HG03439 (cell line): ENCODE measurements around the gene ASPHD1.
"Not testable (repeated sequence)": the region's sequence is repeated elsewhere in the genome, so short reads cannot be mapped to it uniquely, and the experiment has no call there.

Experiments used
- ATAC-seq: cut with Tn5 transposase; IDR thresholded peaks from one replicate; pipeline ENCODE4 v1.9.1; 2021; ENCODE audit warnings: mild to moderate bottlenecking, moderate library complexity; ENCODE audit not compliant: unreplicated experiment

ASPHD1 gene, protein sequence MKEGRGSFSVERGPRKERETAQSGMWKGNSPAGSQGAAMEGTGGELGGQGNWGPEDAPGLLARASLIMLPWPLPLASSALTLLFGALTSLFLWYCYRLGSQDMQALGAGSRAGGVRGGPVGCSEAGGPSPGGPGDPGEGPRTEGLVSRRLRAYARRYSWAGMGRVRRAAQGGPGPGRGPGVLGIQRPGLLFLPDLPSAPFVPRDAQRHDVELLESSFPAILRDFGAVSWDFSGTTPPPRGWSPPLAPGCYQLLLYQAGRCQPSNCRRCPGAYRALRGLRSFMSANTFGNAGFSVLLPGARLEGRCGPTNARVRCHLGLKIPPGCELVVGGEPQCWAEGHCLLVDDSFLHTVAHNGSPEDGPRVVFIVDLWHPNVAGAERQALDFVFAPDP

DNA sequence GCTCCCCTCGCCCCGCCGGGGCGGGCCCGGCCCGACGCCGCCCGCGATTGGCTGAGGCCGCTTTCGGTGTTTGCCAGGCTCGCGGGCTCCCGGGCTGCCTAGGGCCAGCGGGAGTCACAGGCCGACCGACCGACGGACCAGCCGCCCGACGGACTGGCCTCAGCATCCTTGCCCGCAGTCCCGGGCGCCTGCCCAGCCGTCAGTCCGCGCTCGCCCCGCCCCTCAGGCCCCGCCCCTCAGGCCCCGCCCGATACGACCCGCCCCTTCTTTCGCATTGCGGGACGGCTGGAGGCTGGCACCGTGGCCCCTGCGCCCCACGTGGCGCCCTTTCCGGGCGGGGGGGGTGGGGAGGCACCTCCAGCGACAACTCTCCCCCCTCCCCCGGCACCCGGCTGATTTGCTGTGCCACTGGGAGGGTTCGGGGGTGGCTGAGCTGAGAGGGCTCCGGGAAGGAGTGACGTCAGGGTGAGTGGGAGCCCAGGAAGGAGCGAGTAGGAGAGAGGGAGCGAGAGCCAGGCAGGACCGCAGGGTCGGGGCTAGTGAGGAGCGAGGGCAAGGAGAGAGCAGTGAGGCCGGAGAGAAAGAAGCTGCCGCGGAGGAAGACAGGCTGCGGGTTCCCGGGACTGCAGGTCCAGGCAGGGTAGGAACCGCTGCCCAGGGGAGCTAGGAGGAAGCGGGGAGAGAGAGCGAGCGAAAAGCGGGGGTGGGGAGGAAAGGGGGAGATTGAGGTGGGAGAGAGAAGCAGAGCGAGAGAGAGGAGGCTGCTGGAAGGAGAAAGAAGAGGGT is at the start of gene ASPHD1:
TSS of gene ASPHD1 (plus strand) at position 387 of the 786 bp plus-strand sequence. CDS start 484 bp downstream, outside the sequence.
- ATAC-seq, result peak; percentile 73

DNA sequence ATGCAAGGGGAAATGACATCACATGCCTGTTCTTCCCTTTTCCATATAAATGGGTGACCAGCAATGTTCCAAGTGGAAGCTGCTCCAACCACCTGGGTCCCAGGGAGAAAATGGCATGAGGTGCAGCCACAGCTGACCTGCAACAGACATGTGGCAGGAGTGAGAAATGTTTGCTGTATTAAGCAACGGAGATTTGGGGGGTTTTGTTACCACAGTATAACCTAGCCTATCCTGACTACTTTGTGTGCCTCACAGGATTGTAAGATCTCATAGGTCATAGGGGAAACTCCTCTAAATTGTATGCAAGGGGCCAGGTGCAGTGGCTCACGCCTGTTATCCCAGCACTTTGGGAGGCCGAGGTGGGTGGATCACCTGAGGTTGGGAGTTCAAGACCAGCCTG is 49.3 kb upstream of the ASPHD1 start:
- no peak for ATAC-seq

DNA sequence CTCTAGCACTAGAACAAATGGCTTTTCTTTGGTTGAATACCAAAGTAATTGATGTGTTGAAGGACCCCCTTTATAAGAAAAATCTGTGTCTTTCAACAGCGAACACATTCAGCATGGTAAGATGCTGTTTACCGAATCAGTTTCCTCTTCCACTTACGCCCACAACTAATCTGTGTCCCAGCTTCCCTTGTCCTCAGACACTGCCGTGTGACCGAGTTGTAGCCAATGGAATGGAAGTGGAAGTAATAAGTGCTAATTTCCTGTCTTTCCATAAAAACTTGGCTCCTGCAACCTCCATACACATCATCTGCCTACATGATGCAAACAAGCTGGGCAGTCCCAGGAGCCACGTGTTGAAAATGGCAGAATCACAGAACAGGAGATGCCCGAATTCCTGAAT is 47.6 kb upstream of the ASPHD1 start:
- no peak for ATAC-seq

DNA sequence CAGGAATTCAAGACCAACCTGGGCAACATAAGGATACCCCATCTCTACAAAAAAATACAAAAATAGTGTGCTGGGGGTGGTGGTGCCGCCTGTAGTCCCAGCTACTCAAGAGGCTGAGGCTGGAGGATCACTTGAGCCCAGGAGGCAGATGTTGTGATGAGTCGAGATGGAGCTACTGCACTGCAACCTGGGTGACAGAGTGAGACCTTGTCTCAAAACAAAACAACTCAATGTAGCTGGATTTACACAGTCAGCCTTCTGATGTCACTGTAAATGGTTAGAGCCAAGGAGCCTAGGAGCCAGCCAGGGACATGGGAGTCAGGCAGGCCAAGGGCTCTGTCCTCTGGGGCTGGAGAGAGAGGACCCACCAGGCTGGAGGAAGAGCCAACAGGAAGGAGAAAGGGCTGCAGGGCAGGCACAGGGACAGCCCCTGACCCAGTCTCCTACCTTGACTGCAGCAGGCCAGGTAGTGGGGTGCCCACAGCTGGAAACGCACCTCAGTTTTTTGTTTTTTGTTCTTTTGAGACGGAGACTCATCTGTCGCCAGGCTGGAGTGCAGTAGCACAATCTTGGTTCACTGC is 45.7 kb upstream of the ASPHD1 start:
- no peak for ATAC-seq

DNA sequence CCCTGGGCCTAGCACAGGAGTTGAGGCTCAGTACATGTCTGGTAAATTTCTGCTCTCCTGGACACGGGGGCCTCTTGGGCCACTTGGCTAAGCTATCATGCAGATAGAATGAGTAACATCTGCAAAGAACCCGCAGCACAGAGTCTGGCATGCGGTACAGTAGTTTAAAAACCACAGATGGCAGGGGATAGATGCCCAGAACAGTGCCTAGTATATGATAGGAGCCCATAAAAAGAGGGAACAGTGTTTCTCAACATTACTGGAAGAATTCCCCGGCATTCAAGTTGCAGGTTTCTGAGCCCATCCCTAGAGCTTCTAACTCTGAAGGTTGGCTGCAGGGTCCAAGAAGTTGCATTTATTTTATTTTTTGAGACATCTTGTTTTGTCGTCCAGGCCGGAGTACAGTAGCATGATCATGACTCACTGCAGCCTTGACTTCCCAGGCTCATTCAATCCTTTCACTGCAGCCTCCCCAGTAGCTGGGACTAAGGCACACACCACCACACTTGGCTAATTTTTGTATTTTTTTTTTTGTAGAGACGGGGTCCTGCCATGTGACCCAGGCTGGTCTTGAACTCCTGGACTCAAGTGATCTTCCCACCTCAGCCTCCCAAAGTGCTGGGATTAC is 43.0 kb upstream of the ASPHD1 start:
- ATAC-seq, result no peak

DNA sequence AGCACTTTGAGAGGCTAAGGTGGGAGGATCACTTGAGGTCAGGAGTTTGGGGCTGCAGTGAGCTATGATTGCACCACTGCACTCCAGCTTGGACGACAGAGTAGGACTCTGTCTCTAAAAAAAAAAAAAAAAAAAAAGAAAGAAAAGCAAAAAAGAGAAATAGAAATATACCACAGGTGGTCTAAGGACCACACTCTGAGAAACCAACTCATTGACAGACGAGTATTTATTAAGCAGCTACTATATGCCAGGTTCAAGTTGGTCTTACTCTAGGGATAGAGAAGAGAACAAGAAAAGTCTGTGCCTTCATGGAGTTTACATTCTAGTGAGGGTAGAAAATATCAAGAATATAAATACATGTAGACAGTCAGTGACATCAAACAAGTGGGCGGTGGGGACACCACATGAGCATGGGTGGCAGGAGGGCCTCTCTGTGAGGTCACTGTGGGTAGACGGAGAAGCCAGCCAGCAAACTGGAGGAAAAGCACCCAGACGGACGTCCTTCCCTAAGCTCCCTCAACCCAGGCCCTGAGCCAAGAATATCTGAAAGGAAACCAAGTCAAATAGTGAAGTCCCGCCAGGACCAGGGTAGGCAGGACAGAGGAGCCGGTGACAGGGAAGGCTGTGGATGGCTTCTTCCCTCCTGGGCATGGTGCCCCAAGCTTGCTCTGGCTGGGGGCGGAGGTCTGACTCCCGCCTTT is 42.0 kb upstream of the ASPHD1 start:
- no peak for ATAC-seq

DNA sequence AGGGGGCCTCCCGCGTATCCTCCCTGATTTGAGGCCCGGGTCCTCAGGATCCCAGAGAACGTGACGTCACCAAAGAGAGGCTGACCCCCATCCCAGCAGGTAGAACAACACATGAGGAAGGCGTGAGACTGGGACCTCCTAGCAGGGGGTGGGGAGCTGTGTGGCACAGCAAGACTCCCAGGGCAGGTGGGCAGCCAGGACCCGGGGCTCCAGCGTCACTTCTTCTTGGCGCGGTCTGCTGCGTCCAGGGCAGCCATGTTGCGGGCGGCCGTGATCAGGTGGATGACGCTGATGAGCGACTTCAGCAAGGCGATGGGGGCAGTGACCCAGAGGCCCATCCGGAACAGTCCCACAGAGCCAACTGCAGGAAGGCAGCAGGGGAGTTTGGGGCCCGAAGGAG is 41.3 kb upstream of the ASPHD1 start:
- ATAC-seq, result no peak

DNA sequence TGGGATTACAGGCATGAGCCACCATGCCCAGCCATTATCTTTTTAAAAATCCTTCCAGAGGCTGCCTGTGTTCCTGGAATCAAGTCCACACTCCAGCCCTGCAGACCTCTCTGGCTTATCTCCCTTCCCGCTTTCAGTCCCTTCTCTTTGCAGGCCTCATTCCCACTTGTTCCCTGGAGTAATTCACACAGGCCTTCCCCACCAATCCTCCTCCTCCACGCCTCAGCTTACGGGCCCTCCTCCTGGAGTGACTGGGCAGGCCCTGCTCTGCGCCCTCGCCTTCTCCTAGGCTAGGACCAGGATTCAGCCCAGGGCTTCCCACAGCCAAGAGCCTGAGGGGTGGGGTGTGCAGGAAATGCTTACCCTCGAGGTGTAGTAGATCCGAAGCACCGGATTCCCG is 40.1 kb upstream of the ASPHD1 start:
- no peak for ATAC-seq

DNA sequence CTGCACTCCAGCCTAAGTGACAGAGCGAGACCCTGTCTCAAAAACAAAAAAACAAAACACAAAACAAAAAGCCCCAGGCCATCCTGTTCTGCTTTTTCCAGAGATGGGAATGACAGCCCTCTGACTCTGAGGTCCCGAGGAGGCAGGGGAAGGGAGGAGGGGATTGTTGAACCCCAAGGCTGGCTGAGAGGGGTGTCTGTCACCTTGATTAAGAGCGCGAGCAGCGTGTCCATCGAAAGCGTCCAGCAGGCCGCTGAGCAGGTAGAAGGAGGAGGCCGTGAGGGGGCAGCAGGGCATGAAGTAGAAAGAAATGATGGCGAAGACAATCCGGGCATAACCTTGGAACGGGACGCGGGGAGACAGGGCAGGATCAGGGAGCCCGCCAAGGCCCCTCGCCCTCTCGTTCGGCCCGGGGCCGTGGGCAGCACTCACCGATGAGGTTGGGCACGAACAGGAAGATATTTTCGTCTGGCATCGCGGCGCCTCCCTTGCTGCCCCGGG is 37.9 kb upstream of the ASPHD1 start:
- ATAC-seq, result no peak

DNA sequence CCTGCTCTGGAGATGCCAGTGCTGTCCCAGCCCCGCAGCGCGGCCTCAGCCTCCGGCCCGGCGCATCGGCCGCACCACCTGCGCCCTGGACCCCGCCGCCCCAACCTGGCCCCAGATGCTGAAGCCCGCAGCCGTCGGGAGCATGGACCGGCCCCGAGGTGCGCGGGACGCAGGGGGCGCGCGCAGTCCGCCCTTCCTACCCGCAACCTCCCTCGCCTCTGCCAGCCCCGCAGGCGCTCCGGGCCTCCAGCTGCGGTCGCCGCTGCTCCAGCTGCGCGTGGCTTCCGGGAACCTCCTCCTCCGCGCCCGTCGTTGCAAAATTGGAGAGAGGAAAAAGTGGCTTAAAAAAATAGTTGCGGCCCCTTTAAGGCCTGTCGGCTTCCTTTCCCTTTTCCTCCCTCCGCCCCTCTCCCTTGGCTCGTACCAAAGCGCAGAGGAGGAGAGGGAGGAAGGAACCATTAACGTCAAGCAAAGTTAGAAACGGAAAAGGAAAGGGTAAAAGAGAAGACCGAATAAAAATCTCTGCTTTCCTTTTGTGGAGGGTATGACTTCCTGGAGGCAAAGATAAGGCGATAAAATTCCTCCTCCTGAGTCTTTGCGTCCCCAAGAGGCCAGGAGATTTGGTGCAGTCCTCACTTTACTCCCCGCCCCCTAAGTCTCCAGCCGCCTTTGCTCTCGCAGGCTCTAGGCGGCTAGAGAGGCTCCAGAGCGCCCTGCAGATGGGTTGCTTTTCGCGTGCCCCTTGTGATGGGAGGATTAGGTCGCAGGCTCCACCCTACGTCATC is 37.2 kb upstream of the ASPHD1 start, which contains the start of gene CDIPT:
TSS of gene CDIPT (minus strand) at position 343 of the 785 bp plus-strand sequence. CDS start 369 bp downstream, outside the sequence.
- ATAC-seq, result peak; percentile 90

DNA sequence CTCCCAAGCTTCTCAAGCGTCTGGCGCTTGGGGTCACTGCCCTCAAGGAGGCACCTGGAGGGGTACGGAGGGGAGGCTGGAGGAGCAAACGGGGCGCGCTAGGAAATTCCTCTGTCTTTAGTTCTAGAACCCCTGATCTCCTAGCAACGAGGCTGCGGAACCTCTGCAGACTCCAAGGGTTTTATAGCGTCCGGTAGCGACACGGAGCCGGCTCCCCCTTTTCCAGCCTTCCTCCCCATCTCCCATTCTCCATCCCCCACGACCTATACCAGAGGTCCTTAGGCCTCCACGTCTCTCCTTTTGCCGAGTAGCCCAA is 36.7 kb upstream of the ASPHD1 start:
- no peak for ATAC-seq

DNA sequence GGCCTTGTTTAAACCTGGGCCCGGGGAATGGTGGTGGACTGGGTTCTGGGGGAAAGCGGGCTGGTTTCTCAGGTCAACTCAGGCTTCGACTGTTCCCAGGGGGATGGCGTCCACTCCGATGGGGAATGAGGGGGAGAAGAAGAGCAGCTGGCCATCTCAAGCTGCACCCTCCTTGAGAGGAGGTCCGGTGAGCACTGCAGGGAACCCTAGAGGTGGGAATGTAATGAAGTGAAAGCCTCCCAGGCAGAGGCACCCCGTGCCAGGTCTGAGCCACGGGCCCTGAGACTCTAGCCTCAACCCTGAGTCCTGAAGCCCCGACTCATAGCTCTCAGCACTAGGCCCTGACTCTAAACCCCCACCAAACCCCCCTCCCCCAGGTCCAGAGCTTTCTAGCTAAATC is 36.1 kb upstream of the ASPHD1 start:
- no peak for ATAC-seq

DNA sequence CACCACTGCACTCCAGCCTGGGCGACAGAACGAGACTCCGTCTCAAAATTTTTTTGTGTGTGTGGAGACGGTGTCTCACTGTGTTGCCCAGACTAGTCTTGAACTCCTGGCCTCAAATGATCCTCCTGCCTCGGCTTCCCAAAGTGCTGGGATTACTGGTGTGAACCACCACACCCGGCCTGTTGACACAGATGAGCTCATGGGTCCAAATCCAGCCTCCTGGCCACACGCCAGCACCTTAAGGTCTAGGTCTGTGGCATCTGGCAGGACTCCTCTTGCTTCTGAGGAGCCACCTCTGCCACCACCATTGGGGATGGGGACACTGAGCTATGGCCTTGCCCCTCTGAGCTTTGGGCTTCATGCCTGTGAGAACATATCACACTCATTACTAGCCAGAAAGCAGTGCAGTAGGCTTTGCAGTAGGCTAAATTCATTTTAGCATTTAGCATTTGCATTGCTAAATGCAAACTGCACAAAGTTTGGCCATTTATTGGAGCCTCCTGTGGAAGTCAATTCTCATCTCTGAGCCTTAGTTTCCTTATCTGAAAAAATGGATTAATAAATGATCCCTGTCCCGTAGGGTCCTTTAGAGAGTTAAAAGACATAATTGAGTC is 31.8 kb upstream of the ASPHD1 start:
- no peak for ATAC-seq

DNA sequence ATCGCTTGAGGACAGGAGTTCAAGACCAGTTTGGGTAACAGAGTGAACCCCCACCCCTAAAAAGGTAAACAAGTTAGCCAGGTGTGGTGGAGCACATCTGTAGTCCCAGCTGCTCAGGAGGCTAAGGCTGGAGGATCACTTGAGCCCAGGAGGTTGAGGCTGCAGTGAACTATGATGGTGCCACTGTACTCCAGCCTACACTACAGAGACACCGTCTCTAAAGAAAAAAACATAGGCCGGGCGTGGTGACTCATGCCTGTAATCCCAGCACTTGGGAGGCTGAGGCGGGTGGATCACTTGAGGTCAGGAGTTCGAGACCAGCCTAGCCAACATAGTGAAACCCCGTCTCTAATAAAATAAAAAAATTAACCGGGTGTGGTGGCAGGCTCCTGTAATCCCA is 31.2 kb upstream of the ASPHD1 start:
- ATAC-seq, result not testable (repeated sequence)

DNA sequence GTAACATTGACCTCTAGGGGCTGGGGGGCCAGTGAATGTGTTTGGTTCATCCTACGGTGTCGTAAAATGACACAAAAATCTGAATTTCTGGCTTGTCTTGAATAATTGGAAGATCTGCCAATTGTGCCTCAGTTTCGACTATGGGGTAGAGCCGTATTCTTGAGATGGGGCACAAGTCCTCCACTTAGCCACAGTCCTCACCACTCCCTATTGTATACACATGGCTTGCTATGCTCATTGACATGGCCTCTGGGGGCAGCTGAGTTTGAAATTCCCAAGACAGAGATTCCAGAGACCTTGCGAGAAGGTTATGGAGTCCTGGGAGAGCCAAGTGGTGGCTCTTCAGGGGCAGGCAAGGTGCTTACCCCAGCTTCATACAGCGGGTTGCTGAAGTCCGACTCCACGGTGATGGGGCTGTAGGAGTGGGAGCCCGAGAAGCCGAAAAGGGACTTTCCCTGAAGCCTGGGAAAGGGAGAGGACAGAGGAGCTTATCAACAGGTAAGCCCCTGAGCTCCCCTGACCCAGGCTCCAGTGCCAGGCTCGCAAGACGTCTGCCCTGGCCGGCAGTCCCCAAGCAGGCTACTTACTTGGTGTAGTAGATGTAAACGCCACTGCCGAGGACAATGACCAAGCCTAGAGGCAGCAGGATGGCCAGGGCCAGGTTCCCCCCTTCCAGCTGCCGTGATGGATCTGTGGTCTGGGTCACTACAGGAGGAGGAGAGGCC is 28.3 kb upstream of the ASPHD1 start:
- ATAC-seq, result no peak

DNA sequence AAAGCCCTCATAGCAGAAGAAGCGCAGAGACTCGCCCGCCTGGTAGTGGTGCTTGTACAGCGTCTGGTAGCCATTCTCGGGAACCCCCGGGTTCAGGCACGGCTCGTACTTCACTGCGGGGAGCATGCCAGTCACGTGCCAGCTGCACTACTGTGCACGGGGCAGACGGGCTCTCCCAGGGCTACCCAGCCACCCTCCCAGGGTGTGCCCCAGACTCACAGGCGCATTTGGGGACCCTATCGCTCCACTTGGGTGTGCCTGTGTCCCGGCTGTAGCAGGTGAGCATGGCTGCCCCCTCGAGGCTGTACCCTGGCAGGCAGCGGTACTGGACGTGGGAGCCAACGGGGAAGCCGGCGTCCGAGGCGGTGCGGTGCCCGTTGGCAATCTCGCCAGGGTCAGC is 27.0 kb upstream of the ASPHD1 start:
- ATAC-seq, result no peak

DNA sequence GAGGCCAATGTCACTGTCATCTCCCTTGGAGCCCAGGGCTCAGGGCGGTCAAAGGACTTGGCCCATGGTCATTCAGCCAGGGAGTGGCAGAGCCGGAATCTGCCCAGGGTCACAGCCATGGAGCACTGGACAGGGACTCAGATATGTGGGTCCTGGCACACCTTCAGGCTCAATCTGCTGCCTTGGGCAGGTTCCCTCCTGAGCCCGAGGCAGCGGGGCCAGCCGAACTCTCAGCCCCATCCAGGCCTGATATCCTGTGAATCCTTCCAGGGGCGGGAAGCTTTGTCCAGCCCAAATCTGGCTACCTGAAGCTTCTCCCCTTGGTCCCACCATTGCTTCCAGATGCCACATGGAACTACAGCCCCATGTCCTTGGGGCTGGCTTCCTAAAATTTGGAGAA is 25.1 kb upstream of the ASPHD1 start:
- ATAC-seq, result no peak

DNA sequence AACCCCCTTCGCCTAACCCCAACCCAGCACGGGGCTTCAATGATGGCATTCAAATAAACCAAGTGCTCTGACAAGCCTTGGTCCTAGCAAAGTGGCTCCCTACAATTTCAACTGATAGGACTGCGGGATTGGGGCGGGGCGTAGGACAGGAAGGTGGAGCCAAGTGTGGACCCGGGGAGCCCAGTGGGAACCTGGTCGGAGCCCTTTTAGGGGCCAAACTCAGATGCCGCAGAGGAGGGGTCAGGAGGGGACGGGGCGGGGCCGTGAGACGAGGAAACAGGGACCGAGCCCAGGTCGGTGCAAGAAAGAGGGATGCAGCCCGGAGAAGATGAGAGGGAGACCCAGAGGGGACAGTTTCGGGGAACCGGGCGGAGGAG is 24.1 kb upstream of the ASPHD1 start:
- no peak for ATAC-seq
